Sciatic nerve (tissue), 2 donors: ENCODE results near the gene PSEN2. TPM values are rescaled to one million over a fixed set of nuclear protein-coding genes. Genes with fewer than 3 reads are reported as not detected.

Experiments
- ATAC-seq: fragments of 200-7000 bp; cut with Tn5 transposase; one replicate; pipeline ENCODE4 v1.9.1; 2020; ENCODE audit warnings: mild to moderate bottlenecking, moderate library complexity
- DNase-seq: peaks from one replicate; pipeline ENCODE4 v3.0.0-alpha.2; 2020; ENCODE audit warnings: low spot score
- intact Hi-C: fragments of 100-400 bp; cut with DNase I; formaldehyde crosslinking; loops from one replicate; pipeline ENCODE4 v1.14.2; 2022
- total RNA-seq: library from RNA; stranded (reverse); fragmentation: NEBNext Ultra II Directional; extraction: Animal tissue kit (Norgen Biotek cat#: 25700); gene quantifications from one replicate; pipeline ENCODE4 v1.2.1, GENCODE V29; 2021
- donor health status: DM: no; HTN: no; CAD: no.
- donor health status: DM: no; HTN: no; CAD: no.

Gene PSEN2
- total RNA-seq, 1 donor from 2014 or later = 12.5 TPM

GRCh38 chr1:226940029-226940805, 69.8 kb downstream of the PSEN2 start, which contains the start of gene COQ8A:
TSS of gene COQ8A (plus strand) at chr1:226940294. CDS start at chr1:226961386, 21,092 bp downstream.
- intact Hi-C loops = no loop called here
- ATAC-seq (peak; percentile 99), DNase-seq (peak; percentile 99)

GRCh38 chr1:226940806-226941067, 70.3 kb downstream of the PSEN2 start:
- DNase-seq = no peak
- intact Hi-C loops = no loop called here
- ATAC-seq = no peak

- ATAC-seq = no peak
- DNase-seq = no peak
- intact Hi-C loops = no loop called here
These were observed 72.0 kb downstream of the PSEN2 start for GRCh38 chr1:226942392-226942791.

GRCh38 chr1:226943156-226943555, 72.7 kb downstream of the PSEN2 start:
- DNase-seq = no peak
- intact Hi-C loops = no loop called here
- ATAC-seq = no peak

GRCh38 chr1:226943927-226944326, 73.5 kb downstream of the PSEN2 start:
- ATAC-seq = no peak
- intact Hi-C loops = no loop called here
- no peak for DNase-seq

GRCh38 chr1:226945106-226945857, 74.9 kb downstream of the PSEN2 start:
- ATAC-seq (no peak), DNase-seq (no peak)
- intact Hi-C loops = no loop called here

Other genes starting within 250 kb of the PSEN2 start
- gene ITPKB, start 131.3 kb upstream of the PSEN2 start, total RNA-seq = 81.2 TPM
- gene COQ8A, start 69.7 kb downstream of the PSEN2 start, total RNA-seq = 32.4 TPM